HEK293 (cell line): ENCODE results near the gene ULBP2.

Source experiments
- CTCF ChIP-seq: fragments of 450-650 bp; formaldehyde crosslinking; IDR thresholded peaks from 2 replicates; pipeline ENCODE4 v1.5.1; 2016; ENCODE audit warnings: missing biosample characterization, missing genetic modification characterization
- KLF10 ChIP-seq: fragments of 450-650 bp; IDR thresholded peaks from 2 replicates; pipeline ENCODE4 v1.5.1; 2018; ENCODE audit warnings: missing biosample characterization, mild to moderate bottlenecking, missing genetic modification characterization
- PATZ1 ChIP-seq: fragments of 450-650 bp; formaldehyde crosslinking; IDR thresholded peaks from 2 replicates; pipeline ENCODE4 v1.5.1; 2016; ENCODE audit warnings: missing biosample characterization, missing genetic modification characterization
- PRDM10 ChIP-seq: fragments of 450-650 bp; formaldehyde crosslinking; IDR thresholded peaks from 2 replicates; pipeline ENCODE4 v1.5.1; 2016; ENCODE audit warnings: missing biosample characterization, missing genetic modification characterization
- REST ChIP-seq: fragments of 450-650 bp; formaldehyde crosslinking; IDR thresholded peaks from 2 replicates; pipeline ENCODE4 v1.5.1; 2016; ENCODE audit warnings: missing biosample characterization, missing genetic modification characterization
- YY1 ChIP-seq: fragments of 450-650 bp; formaldehyde crosslinking; IDR thresholded peaks from 2 replicates; pipeline ENCODE4 v1.5.1; 2018; ENCODE audit warnings: missing biosample characterization, missing genetic modification characterization
- ZBTB11 ChIP-seq: fragments of 450-650 bp; formaldehyde crosslinking; conservative IDR thresholded peaks from 2 replicates; pipeline ENCODE4 v1.5.1; 2016; ENCODE audit warnings: low read depth, missing biosample characterization, missing genetic modification characterization
- ZBTB44 ChIP-seq: fragments of 450-650 bp; IDR thresholded peaks from 2 replicates; pipeline ENCODE4 v1.5.1; 2018; ENCODE audit warnings: missing biosample characterization, mild to moderate bottlenecking, missing genetic modification characterization
- ZNF10 ChIP-seq: fragments of 450-650 bp; formaldehyde crosslinking; IDR thresholded peaks from 2 replicates; pipeline ENCODE4 v1.5.1; 2017; ENCODE audit warnings: missing biosample characterization, missing genetic modification characterization
- ZNF157 ChIP-seq: fragments of 450-650 bp; formaldehyde crosslinking; IDR thresholded peaks from 2 replicates; pipeline ENCODE4 v1.5.1; 2016; ENCODE audit warnings: missing biosample characterization, missing genetic modification characterization
- ZNF324 ChIP-seq: fragments of 450-650 bp; formaldehyde crosslinking; IDR thresholded peaks from 2 replicates; pipeline ENCODE4 v1.5.1; 2016; ENCODE audit warnings: missing biosample characterization, missing genetic modification characterization
- ZNF398 ChIP-seq: fragments of 450-650 bp; formaldehyde crosslinking; IDR thresholded peaks from 2 replicates; pipeline ENCODE4 v1.5.1; 2017; ENCODE audit warnings: missing biosample characterization, missing genetic modification characterization
- ZNF416 ChIP-seq: fragments of 450-650 bp; formaldehyde crosslinking; IDR thresholded peaks from 2 replicates; pipeline ENCODE4 v1.5.1; 2016; ENCODE audit warnings: missing biosample characterization, missing genetic modification characterization
- ZNF701 ChIP-seq: fragments of 450-650 bp; formaldehyde crosslinking; IDR thresholded peaks from 2 replicates; pipeline ENCODE4 v1.5.1; 2016; ENCODE audit warnings: missing biosample characterization, missing genetic modification characterization

- TF ChIP-seq PRDM10 (tag by site-specific recombination) (no peak), REST (no peak), ZNF416 (tag by site-specific recombination) (no peak), CTCF (no peak), PATZ1 (tag by site-specific recombination) (no peak), ZBTB11 (tag by site-specific recombination) (no peak), ZNF157 (tag by site-specific recombination) (no peak), ZNF10 (tag by site-specific recombination) (no peak), ZBTB44 (tag by site-specific recombination) (no peak), KLF10 (tag by site-specific recombination) (no peak), ZNF398 (tag by site-specific recombination) (no peak), YY1 (tag by site-specific recombination) (no peak), ZNF701 (tag by site-specific recombination) (no peak), ZNF324 (tag by site-specific recombination) (no peak)
These were observed 41.0 kb upstream of the ULBP2 start for GRCh38 chr6:149900620-149901443.
